Adrenal gland (tissue), 5 donors: ENCODE results near the gene THSD7B.

Experiments
- POLR2A ChIP-seq, 2 donors: fragments of 450-650 bp; IDR thresholded peaks; one replicate each; pipeline ENCODE4 v1.6.1; 2017; ENCODE audit warnings: antibody characterized with exemption in 2 of 2, mild to moderate bottlenecking in 2 of 2, moderate library complexity in 1 of 2
- TF ChIP-seq, protein P1 (sequence below), 6 experiments: fragments of 450-650 bp in 4 of 6; fragments of 200-600 bp in 2 of 6; sonication (generic) in 1 of 6; IDR thresholded peaks; 1 replicate in 5 of 6; 2 replicates in 1 of 6; pipeline versions ENCODE4 v1.5.1 to v1.8.0; 2016 to 2021; ENCODE audit warnings: antibody characterized with exemption in 6 of 6, mild to moderate bottlenecking in 2 of 6, moderate library complexity in 1 of 6
- donor health status: DM: no; HTN: no; CAD: no.

DNA sequence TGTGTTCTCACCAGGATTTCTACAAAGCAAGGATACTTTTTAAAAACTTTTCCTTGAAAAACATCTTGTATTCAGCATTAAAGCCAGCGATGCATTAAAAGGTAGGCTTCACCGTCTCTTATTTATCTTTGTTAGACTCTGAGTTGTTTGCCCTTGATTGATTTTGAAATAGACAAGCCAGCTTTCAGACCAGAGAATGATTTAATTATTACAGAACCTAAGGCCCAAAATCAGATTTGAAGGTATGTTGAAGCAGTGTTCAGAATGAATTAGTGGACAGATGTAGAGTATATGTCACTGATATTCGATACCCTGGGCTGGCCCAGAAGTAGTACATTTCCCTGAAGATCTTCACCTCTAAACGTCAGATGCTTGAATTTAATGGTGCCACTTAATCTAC, 136.4 kb downstream of the THSD7B start:
- TF ChIP-seq, protein P1, sequence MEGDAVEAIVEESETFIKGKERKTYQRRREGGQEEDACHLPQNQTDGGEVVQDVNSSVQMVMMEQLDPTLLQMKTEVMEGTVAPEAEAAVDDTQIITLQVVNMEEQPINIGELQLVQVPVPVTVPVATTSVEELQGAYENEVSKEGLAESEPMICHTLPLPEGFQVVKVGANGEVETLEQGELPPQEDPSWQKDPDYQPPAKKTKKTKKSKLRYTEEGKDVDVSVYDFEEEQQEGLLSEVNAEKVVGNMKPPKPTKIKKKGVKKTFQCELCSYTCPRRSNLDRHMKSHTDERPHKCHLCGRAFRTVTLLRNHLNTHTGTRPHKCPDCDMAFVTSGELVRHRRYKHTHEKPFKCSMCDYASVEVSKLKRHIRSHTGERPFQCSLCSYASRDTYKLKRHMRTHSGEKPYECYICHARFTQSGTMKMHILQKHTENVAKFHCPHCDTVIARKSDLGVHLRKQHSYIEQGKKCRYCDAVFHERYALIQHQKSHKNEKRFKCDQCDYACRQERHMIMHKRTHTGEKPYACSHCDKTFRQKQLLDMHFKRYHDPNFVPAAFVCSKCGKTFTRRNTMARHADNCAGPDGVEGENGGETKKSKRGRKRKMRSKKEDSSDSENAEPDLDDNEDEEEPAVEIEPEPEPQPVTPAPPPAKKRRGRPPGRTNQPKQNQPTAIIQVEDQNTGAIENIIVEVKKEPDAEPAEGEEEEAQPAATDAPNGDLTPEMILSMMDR (IDR thresholded peaks at IDR 0.05) = no peak
- TF ChIP-seq POLR2A (IDR thresholded peaks at IDR 0.05) = no peak
